ENCODE data around the gene TMEM144. TPM values are rescaled to one million over a fixed set of nuclear protein-coding genes. Genes with fewer than 3 reads are reported as not detected.

Gene TMEM144
- not detected for total RNA-seq

DNA sequence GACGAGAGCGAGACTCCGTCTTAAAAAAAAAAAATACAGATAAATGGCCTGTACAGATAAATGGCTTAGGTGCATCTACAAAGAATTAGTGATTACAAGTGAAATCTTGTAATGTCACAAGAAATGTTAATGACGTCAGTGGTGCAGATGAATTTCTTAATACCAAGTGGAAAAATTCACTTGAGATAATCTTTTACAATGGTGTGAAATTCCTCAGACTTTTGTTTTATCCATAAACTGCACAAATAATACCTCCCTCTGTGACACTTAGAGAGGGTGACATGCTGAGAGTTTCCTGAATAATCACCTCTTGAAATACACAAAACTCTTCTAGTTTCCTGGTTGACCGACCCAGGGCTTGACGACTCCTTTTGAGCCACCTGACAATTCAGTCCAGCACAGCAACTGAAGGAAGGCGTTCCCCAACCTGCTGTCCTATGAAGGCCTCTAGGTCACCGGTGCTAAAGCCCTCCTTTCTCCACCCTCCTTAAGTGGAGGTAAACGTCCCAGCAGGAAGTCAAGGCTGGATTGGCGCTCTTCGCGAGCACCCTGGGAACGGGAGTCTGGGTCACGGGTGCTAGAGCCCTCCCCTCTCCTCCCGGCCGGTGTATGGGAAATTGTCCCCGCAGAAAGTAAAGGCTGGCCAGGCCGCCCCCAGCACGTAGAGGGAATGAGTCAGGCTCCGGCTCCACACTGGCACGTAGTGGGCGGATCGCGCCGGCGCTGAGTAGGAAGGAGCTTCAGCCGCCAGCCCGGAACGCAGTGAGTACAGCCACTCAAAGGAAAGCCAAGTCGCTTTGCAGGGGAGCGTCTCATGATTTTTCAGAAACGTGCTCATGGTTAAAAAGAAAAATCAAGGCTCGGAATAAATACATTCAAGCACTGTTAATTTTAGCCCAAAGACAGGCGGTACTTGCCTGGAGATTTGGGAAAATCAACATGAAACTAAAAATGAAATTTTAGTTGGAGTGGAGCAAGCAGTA lies at the start of gene TMEM144:
TSS of gene TMEM144 (plus strand) at position 662 of the 983 bp plus-strand sequence. CDS start 2,182 bp downstream, outside the sequence.
- CTCF ChIA-PET = interaction anchor here (1.3 kb wide), 1 partner anchor 17 kb away, joined by 4 read pairs; no protein-coding TSS in a partner anchor
- no peaks in the 10 kb centered on the region for H3K36me3 Mint-ChIP-seq (ENCODE audit: low read depth)
- peak; percentile 48 for DNase-seq
- no peak within 1 kb of the TSS for H3K27ac Mint-ChIP-seq
- H3K9me3 Mint-ChIP-seq = peaks cover 5% of the 10 kb centered on the region
- POLR2A ChIA-PET = no interaction called here
- peaks cover 13% of the 10 kb centered on the region for H3K4me1 Mint-ChIP-seq
- H3K27me3 Mint-ChIP-seq = peaks cover 17% of the 10 kb centered on the region
- peak within 1 kb of the TSS; percentile 61 for H3K4me3 Mint-ChIP-seq

DNA sequence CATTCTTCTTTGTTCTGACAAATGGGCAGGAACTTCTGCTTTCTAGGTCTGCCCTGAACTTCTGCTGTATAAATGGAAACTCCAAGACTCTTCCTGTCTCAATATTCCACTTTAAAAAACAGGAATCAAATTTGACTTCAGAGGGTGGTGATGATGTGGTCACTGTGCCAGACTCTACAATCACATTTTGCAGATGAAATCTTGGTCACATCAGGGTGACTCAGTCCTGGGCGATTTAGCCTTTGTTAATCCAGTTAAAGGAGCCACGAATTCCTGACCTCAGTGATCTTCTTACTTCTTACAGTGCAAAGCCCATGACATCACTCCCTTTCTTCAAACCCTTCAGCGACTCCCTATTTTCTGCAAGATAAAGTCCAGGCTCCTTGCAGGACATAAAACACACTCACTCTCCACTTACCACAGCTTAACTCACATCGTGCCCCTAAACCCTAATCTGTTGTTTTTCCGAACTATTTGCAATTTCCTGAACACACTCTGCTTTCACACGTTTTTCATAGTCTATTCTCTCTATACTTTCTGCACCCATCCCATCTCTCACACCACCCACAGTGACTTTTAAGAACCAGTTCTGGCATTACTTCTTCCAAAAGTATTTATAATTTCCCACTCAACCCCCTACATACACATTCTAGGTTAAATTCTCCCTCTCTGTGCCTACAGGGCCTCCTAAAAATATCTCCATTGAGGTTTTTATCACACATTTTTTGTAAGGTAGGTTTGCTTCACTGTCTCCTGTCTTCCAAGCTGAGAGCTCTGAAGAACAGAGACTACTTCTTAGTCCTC lies 48.5 kb upstream of the TMEM144 start:
- DNase-seq = no peak
- Mint-ChIP-seq H3K27me3 (no peaks in the 10 kb centered on the region), H3K27ac (no peak overlapping the region), H3K4me3 (no peak overlapping the region), H3K36me3 (ENCODE audit: low read depth) (no peaks in the 10 kb centered on the region), H3K9me3 (no peaks in the 10 kb centered on the region), H3K4me1 (no peaks in the 10 kb centered on the region)
- ChIA-PET POLR2A (no interaction called here), CTCF (no interaction called here)

DNA sequence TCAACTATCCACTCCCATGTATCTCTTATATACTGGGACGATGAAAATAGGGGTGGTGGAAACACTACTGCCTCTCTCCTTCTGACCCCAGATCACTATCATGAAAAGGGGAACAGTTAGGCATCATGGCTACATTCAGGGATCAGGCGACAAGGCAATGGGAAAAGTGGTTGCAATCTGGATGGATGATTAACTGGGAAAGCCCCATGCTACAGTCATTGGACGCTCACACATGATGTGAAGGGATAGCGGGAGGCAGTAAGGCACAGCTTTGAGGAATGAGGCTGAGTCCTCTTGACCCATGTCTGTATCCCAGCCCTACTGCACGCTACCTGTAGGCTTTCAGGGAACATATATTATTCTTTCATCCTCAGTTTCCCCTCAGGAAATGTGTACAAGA lies 47.7 kb upstream of the TMEM144 start:
- Mint-ChIP-seq H3K36me3 (ENCODE audit: low read depth) (no peaks in the 10 kb centered on the region), H3K4me3 (no peak overlapping the region), H3K27ac (no peak overlapping the region), H3K9me3 (no peaks in the 10 kb centered on the region), H3K27me3 (no peaks in the 10 kb centered on the region), H3K4me1 (no peaks in the 10 kb centered on the region)
- no peak for DNase-seq
- CTCF ChIA-PET = no interaction called here
- POLR2A ChIA-PET = no interaction called here

DNA sequence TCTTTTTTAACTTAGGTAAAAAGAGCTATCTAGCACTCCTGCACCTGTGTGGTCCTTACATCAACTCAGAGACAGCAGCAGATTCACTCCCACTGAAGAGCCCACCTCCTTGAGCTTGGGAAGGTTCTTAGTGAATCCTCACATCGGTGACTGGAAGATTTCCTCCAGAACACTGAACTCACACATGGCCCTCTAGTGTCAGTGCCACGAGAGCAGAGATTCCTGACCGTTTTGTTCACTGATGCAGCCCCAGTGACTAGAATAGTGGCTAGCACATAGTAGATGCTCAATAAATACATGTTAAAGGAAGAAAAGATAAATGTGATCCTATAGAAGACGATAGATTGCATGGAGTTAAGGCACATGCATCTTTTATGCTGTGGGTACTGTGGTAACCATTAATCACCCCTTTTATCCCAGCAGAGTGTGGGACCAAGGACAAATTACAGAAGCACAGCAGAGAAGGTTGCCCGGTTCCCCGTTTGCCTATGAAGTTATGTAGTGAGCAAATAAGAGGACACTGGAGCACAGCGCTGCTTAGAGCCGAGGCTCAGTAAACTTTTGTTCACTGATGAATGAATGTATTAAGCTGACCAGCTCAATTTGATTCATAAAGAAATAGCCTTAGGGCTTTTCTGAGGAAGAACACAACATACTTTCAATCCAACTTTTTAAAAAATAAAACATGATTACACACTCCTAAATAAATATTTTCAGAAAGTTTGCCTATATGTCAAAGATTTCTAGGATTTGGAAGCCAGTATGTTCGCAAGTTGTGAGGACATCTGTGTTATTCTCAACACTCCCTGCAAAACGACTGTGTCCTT lies 46.1 kb upstream of the TMEM144 start:
- ChIA-PET CTCF (no interaction called here), POLR2A (no interaction called here)
- Mint-ChIP-seq H3K9me3 (no peaks in the 10 kb centered on the region), H3K4me1 (no peaks in the 10 kb centered on the region), H3K4me3 (no peak overlapping the region), H3K27ac (no peak overlapping the region), H3K27me3 (no peaks in the 10 kb centered on the region), H3K36me3 (ENCODE audit: low read depth) (no peaks in the 10 kb centered on the region)
- no peak for DNase-seq

DNA sequence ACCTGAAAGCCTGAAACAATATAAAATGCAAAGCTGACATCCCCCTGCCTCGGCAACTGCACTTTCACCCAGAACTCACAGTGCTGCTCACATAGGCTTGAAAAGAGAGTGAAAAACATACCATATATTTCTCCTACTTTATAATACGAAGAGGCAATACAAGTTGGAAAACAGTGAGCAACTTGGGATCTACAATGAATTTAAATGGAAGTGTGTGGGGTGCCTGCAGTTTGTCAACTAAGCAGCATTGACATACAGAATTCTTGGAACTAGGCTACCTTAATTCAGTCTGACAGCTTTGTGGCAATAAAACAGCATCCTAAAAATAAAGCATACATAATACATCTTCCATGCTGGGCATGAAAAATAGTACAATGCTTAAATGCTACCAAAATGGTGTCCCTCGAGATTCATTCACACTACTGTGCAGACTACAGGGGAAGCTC lies 45.5 kb upstream of the TMEM144 start:
- Mint-ChIP-seq H3K27me3 (peaks cover 4% of the 10 kb centered on the region), H3K4me3 (no peak overlapping the region), H3K9me3 (no peaks in the 10 kb centered on the region), H3K27ac (no peak overlapping the region), H3K4me1 (no peaks in the 10 kb centered on the region), H3K36me3 (ENCODE audit: low read depth) (no peaks in the 10 kb centered on the region)
- CTCF ChIA-PET = no interaction called here
- DNase-seq = no peak
- POLR2A ChIA-PET = no interaction called here

DNA sequence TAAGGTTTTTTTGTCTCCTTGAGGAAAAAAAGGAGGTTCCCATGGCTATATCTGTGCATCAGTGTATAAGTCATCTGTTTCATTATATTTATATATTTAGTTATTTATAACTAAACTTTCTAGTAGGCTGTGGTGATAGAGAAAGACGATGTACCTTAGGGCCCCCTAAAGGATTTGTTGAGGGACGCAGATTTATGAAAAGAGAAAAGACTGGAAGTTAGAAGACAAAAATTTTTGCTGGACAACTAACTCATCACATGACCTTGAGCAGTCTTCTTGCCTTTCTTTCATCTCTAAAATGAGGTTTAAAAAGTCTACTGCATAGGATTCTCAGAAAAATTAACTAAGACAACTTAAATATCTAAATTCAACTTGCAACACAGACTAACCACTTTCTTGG lies 43.6 kb upstream of the TMEM144 start:
- Mint-ChIP-seq H3K9me3 (no peaks in the 10 kb centered on the region), H3K4me3 (no peak overlapping the region), H3K36me3 (ENCODE audit: low read depth) (no peaks in the 10 kb centered on the region), H3K27me3 (peaks cover 19% of the 10 kb centered on the region), H3K4me1 (no peaks in the 10 kb centered on the region), H3K27ac (no peak overlapping the region)
- POLR2A ChIA-PET = no interaction called here
- CTCF ChIA-PET = no interaction called here
- DNase-seq = no peak

DNA sequence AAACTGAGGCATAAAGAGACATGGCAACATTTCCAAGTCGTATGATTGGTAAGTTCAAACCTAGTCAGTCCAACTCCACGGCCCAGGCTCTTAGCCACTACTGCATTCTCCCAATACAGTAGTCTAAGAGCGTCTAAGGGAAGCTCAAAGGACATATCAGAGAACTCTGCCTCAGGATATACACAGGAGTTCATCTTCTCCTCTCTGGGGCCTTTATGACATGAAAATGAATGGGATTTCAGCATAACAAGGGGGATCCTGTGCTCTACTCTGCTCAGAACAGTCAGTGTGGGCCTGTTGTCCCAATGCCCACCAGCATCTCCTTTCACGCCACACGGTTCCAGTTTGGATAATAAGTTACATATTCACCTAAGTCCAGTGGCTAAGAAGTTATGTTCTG lies 41.7 kb upstream of the TMEM144 start:
- Mint-ChIP-seq H3K4me3 (no peak overlapping the region), H3K4me1 (peaks cover 5% of the 10 kb centered on the region), H3K27me3 (peaks cover 26% of the 10 kb centered on the region), H3K27ac (no peak overlapping the region), H3K9me3 (no peaks in the 10 kb centered on the region), H3K36me3 (ENCODE audit: low read depth) (no peaks in the 10 kb centered on the region)
- no peak for DNase-seq
- POLR2A ChIA-PET = no interaction called here
- CTCF ChIA-PET = no interaction called here

DNA sequence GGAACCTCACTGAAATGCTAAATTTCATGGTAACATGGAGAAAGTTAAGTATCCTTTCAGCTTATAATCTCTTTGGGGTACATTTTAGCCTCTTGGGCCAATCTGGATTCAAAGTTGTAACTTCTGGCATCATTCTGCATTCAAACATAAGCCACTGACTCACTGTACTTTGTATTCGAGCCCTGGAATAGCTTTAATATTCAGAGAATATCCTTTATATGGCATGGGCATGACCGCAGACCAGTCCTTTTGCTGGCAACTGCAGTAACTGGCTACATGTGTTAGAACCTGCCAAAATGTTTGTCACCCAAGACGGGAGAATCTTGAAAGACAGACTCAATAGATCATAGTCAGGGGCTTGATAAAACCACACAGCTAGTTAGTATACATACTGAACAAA lies 40.8 kb upstream of the TMEM144 start:
- no peak for DNase-seq
- ChIA-PET CTCF (no interaction called here), POLR2A (no interaction called here)
- no peaks in the 10 kb centered on the region for H3K9me3 Mint-ChIP-seq
- H3K4me3 Mint-ChIP-seq = no peak overlapping the region
- H3K36me3 Mint-ChIP-seq (ENCODE audit: low read depth) = no peaks in the 10 kb centered on the region
- peaks cover 26% of the 10 kb centered on the region for H3K27me3 Mint-ChIP-seq
- H3K27ac Mint-ChIP-seq = no peak overlapping the region
- H3K4me1 Mint-ChIP-seq = peaks cover 5% of the 10 kb centered on the region

DNA sequence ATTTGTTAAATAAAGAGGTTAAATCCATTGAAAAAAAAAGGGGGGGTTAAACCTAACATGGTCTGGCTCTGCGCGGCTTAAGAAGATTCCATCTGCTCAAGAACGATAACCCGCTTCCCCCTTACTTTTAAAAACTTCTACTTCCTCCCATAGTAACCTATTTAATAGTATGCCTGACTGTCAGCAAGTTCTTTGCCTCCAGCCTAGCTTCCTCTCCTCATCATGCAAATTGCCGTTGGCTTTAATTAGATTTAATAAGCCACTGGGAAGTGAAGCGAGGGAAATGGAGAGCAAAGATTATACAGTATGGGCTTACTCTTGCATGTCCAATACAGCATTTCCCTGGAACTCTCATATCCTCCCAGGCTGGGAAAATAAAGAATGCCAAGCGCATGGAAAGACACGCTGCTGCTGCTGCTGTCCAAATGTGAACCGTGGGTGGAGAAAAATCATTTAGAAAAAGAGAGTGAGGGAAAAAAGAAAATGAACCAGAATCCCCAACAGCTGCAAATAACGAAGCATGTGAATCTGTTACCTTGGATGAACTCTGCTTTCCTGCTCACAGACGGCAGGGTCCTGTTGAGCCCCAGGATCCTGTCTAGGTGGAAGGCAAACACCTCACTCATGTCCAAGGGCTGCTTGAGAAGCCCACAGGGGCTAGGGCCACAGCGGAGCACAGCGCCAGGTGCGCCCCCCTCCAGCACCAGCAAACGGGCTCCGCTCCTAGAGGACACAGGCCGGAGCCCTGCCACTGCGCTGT lies 40.2 kb upstream of the TMEM144 start:
- Mint-ChIP-seq H3K4me3 (no peak overlapping the region), H3K27me3 (peaks cover 26% of the 10 kb centered on the region), H3K36me3 (ENCODE audit: low read depth) (no peaks in the 10 kb centered on the region), H3K9me3 (no peaks in the 10 kb centered on the region), H3K4me1 (peaks cover 5% of the 10 kb centered on the region), H3K27ac (no peak overlapping the region)
- ChIA-PET POLR2A (no interaction called here), CTCF (interaction anchor here (0.7 kb wide), 1 partner anchor 18 kb away, joined by 3 read pairs; no protein-coding TSS in a partner anchor)
- DNase-seq = no peak

DNA sequence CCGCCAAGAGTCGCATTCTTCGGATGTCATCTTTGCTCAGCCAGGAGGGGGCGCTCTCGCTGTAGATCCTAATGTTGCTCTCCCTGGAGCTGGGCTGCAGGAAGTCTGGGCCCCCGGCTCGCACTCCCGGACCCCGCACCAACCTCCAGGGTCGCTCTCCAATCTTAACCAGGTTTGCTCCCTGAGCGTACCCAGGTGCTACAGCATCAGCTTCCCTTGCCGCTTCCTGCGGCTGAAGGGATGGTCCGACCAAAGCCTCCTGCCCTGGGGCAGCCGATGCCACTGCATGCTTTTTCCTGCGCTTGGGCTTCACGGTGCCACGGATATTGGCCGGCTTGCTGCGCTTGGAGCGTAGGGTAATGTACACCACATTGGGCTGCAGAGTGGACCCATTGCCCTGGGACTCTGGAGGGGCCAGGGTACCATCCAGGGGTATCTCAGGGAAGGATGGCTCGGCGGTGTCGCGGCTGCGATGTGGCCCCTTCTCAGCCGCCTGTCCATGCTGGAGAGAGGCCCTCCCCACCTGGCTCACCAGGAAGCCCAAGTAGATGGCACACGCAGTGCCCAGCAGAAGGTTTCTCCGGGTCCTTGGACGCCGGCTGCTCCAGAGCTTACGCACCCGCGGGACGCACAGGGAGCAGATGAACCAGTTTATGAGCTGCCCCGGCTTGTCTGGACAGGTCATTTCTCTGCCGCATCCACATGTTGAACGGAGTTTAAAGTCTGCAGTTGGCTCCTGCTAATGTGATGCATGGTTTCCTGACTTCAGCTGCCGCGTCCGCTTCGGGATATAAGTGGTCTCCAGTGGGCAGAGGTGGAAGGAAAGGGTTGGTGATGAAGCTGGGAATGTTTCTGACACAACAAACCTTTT lies 39.4 kb upstream of the TMEM144 start:
- Mint-ChIP-seq H3K9me3 (no peaks in the 10 kb centered on the region), H3K27me3 (peaks cover 26% of the 10 kb centered on the region), H3K4me1 (peaks cover 5% of the 10 kb centered on the region), H3K36me3 (ENCODE audit: low read depth) (no peaks in the 10 kb centered on the region), H3K4me3 (no peak overlapping the region), H3K27ac (no peak overlapping the region)
- POLR2A ChIA-PET = no interaction called here
- peak; percentile 18 for DNase-seq
- CTCF ChIA-PET = interaction anchor here (0.7 to 1.7 kb wide), 4 partner anchors 11 to 178 kb away, joined by 3 to 6 read pairs (median 5); no protein-coding TSS in a partner anchor

DNA sequence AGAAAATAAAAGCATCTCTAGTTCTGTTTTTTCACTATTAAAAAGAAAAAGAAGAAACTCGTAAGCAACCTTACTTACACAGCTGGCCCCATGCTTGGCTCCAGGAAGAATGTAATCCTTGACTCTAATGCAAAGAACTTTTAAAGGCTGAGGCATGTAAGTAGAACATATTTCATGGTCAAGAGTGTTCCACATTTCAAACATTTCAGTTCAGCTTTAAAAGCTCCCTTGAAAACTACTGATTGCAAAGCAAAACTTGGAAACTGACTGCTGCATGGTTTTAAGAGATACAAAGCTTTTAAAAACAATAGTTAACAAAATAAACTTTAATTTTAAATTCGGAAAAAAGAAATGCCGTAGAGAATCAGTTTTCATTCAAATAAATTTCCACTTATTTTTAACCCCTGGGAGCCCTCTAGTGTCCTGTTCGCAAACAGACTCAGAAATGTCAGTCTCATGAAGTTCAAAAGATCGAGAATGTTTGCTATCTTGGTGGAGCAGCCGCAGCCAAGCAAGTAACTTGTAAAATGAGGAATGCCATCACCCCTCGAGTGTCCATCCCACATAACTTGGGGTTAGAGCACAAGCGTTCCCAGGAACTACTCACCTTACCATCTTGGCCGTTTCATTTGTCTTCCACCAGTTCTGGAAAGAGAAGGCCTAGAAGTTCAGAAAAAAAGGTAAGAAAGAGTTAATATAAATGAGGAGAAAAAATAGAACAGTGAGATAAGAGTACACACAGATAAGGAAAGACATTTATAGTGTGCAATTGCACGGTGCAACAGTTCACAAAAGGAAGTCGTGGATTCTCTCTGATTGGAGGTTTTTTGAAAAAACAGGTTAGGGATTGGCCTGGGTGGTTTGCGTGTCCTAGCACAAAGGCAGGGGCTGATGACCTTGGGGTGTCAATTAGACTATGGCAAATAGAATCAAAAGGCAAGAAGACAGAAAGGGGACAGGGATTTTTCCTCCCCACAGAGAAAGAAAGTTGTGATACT lies 37.7 kb upstream of the TMEM144 start, which contains the start of gene GASK1B:
TSS of gene GASK1B (minus strand) at position 765 of the 998 bp plus-strand sequence. CDS start 1,650 bp downstream, outside the sequence.
- DNase-seq = no peak
- H3K9me3 Mint-ChIP-seq = no peaks in the 10 kb centered on the region
- no peak within 1 kb of the TSS for H3K4me3 Mint-ChIP-seq
- ChIA-PET POLR2A (no interaction called here), CTCF (interaction anchor here (1.2 to 1.7 kb wide), 4 partner anchors 9 to 182 kb away, joined by 3 to 6 read pairs (median 6); no protein-coding TSS in a partner anchor)
- no peaks in the 10 kb centered on the region for H3K36me3 Mint-ChIP-seq (ENCODE audit: low read depth)
- peaks cover 26% of the 10 kb centered on the region for H3K27me3 Mint-ChIP-seq
- no peak within 1 kb of the TSS for H3K27ac Mint-ChIP-seq
- H3K4me1 Mint-ChIP-seq = peaks cover 5% of the 10 kb centered on the region
